ENCODE data around the gene DNASE1L3. TPM values are rescaled to one million over a fixed set of nuclear protein-coding genes. Genes with fewer than 3 reads are reported as not detected.

The DNASE1L3 gene
- total and polyA plus RNA-seq, 2 of the 4 experiments (the other 2 are of a cell fraction): not detected

DNA sequence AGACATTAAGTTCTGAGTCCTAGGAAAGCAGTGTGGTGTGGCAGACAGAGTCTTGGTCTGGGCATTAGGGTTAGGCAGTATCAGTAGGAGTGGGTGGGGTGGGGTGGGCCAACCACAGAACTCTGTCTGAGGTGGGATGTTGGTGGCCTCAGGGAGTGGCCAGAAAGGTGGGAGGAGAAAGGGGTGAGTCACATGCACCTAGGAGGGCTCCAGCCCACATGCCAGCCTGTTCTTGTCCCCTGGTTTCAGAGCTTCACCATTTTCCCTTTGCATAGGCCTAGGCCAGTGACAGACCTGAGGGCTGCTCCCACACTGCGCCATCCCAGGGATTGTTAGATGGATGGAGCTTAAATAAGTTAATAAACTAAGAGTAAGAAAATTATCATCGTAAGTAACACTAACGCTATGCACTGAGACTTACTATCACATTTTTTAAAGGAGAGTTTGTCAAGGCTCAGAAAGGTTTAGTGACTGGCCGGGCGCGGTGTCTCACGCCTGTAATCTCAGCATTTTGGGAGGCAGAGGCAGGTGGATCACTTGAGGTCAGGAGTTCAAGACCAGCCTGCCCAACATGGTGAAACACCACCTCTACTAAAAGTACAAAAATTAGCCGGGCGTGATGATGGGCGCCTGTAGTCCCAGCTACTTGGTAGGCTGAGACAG, 33.8 kb downstream of the DNASE1L3 start:
- ATAC-seq (ENCODE audit: low read depth): no peak
- H3K27me3 ChIP-seq (ENCODE audit: control insufficient read depth, insufficient read depth, low read length): peaks cover 6% of the 10 kb centered on the region; the same call in 1 of the 2 replicates

More for the DNA sequence above, 33.8 kb downstream of the DNASE1L3 start:
- Histone ChIP-seq H4K20me1 (ENCODE audit: insufficient read depth, low read length) (peaks cover 4% of the 10 kb centered on the region), H4K5ac (ENCODE audit: low read depth, low read length) (no peak overlapping the region), H3K36me3 (ENCODE audit: control insufficient read depth, insufficient read depth, low read length) (peaks cover 5% of the 10 kb centered on the region; the same call in 1 of the 2 replicates), H3K27ac (ENCODE audit: insufficient read depth, low read length) (no peak overlapping the region), H2BK5ac (ENCODE audit: low read depth, low read length, poor library complexity, severe bottlenecking) (no peak overlapping the region), H2BK15ac (ENCODE audit: low read depth, low read length) (no peak overlapping the region), H4K8ac (ENCODE audit: low read depth in 2 of 2, low read length in 2 of 2) (no peak overlapping the region), H3K9me1 (ENCODE audit: insufficient read depth, low read length) (no peaks in the 10 kb centered on the region), H3K14ac (replicated peaks; ENCODE audit: low read depth, low read length) (no peak overlapping the region), H3K23ac (ENCODE audit: low read depth, low read length) (no peak overlapping the region; the same call in 1 of the 2 replicates), H3K56ac (ENCODE audit: extremely low read depth, insufficient read depth, low read length) (no peak overlapping the region), H2BK20ac (ENCODE audit: low read depth, low read length) (no peak overlapping the region), H2BK120ac (ENCODE audit: low read depth, low read length) (no peak overlapping the region), H3K18ac (ENCODE audit: low read depth, low read length) (no peak overlapping the region), H3K4me1 (ENCODE audit: control insufficient read depth, insufficient read depth, low read length) (peaks cover 7% of the 10 kb centered on the region), H2AK9ac (replicated peaks; ENCODE audit: low read depth, low read length, poor library complexity) (peak overlapping the region; percentile 50), H3K4ac (ENCODE audit: low read depth, low read length) (no peak overlapping the region), H2AK5ac (ENCODE audit: low read depth, low read length) (peak overlapping the region; percentile 21; the same call in 1 of the 2 replicates), H4K91ac (ENCODE audit: insufficient read depth, low read depth, low read length) (no peak overlapping the region), H3K9me3 (ENCODE audit: control insufficient read depth, insufficient read depth, low read length) (no peaks in the 10 kb centered on the region), H3K9ac (ENCODE audit: low read depth, low read length) (no peak overlapping the region), H3K79me1 (ENCODE audit: low read depth in 1 of 2, low read length in 2 of 2) (no peaks in the 10 kb centered on the region), H3K4me2 (ENCODE audit: low read depth, low read length) (no peak overlapping the region), H2AFZ (replicated peaks; ENCODE audit: low read length, poor library complexity) (no peak overlapping the region), H3K4me3 (ENCODE audit: insufficient read depth, low read depth, low read length) (no peak overlapping the region)
- TF ChIP-seq RFX5 (IDR thresholded peaks at IDR 0.05; ENCODE audit: low read depth, low read length) (no peak), SMC3 (IDR thresholded peaks at IDR 0.05; ENCODE audit: low read depth, low read length) (no peak), POLR2A (IDR thresholded peaks at IDR 0.05; ENCODE audit: low read depth, low read length) (no peak), MAFK (IDR thresholded peaks at IDR 0.05; ENCODE audit: low read depth, low read length) (no peak), MXI1 (IDR thresholded peaks at IDR 0.05; ENCODE audit: borderline replicate concordance, low read depth, low read length) (no peak), FOS (IDR thresholded peaks at IDR 0.05; ENCODE audit: low read depth, low read length) (no peak), NFE2L2 (IDR thresholded peaks at IDR 0.05; ENCODE audit: low read depth, low read length) (no peak), CHD1 (IDR thresholded peaks at IDR 0.05; ENCODE audit: low read depth, low read length) (no peak)
- TF ChIP-seq, protein P1, sequence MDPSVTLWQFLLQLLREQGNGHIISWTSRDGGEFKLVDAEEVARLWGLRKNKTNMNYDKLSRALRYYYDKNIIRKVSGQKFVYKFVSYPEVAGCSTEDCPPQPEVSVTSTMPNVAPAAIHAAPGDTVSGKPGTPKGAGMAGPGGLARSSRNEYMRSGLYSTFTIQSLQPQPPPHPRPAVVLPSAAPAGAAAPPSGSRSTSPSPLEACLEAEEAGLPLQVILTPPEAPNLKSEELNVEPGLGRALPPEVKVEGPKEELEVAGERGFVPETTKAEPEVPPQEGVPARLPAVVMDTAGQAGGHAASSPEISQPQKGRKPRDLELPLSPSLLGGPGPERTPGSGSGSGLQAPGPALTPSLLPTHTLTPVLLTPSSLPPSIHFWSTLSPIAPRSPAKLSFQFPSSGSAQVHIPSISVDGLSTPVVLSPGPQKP (IDR thresholded peaks at IDR 0.05; ENCODE audit: borderline replicate concordance, low read depth, low read length): no peak
- TF ChIP-seq, protein P2, sequence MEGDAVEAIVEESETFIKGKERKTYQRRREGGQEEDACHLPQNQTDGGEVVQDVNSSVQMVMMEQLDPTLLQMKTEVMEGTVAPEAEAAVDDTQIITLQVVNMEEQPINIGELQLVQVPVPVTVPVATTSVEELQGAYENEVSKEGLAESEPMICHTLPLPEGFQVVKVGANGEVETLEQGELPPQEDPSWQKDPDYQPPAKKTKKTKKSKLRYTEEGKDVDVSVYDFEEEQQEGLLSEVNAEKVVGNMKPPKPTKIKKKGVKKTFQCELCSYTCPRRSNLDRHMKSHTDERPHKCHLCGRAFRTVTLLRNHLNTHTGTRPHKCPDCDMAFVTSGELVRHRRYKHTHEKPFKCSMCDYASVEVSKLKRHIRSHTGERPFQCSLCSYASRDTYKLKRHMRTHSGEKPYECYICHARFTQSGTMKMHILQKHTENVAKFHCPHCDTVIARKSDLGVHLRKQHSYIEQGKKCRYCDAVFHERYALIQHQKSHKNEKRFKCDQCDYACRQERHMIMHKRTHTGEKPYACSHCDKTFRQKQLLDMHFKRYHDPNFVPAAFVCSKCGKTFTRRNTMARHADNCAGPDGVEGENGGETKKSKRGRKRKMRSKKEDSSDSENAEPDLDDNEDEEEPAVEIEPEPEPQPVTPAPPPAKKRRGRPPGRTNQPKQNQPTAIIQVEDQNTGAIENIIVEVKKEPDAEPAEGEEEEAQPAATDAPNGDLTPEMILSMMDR (conservative IDR thresholded peaks at IDR 0.05; ENCODE audit: low read depth, low read length): no peak
- TF ChIP-seq, protein P3, sequence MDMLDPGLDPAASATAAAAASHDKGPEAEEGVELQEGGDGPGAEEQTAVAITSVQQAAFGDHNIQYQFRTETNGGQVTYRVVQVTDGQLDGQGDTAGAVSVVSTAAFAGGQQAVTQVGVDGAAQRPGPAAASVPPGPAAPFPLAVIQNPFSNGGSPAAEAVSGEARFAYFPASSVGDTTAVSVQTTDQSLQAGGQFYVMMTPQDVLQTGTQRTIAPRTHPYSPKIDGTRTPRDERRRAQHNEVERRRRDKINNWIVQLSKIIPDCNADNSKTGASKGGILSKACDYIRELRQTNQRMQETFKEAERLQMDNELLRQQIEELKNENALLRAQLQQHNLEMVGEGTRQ (IDR thresholded peaks at IDR 0.05; ENCODE audit: low read depth, low read length): no peak
- intact Hi-C loops (cut with micrococcal nuclease): loop anchor here (5.0 kb wide), 1 partner anchor 40 kb away; no protein-coding TSS in a partner anchor
- WGBS, 2 experiments (ENCODE audit: extremely low coverage in 2 of 2, insufficient read length in 1 of 2): 100% methylated on average over 1 of the region's 10 CpGs; no CpG with 5 or more reads in 1 of the 2 experiments
- POLR2A ChIA-PET (ENCODE audit: unreplicated experiment): no interaction called here
- dilution Hi-C loops (cut with HindIII; ENCODE audit: low sequenced_read_pairs, unreplicated experiment): no loop called here
- in situ Hi-C loops (cut with MboI; ENCODE audit: low sequenced_read_pairs): loop anchor here (25.0 kb wide), 1 partner anchor 235 kb away; no protein-coding TSS in a partner anchor
- no TSS peak for BruUV-seq (replicated peaks)
- CTCF ChIA-PET: interaction anchor here (0.6 to 2.3 kb wide), 15 partner anchors 9 to 1473 kb away, joined by 3 to 19 read pairs (median 4); partner anchors contain the start of genes DNASE1L3, HTD2 and RPP14
- no peak for DNase-seq

Data from IMR-90 (cell line).